SK-N-SH (cell line): ENCODE measurements around the gene ZNF639. TPM values are rescaled to one million over a fixed set of nuclear protein-coding genes. Genes with fewer than 3 reads are reported as not detected.

ENCODE experiments used
- CTCF ChIA-PET: fragments of 300-600, 350-600 bp; formaldehyde crosslinking; extraction: SDS; loops from one replicate; lab custom pipeline; 2021; lab: Yijun Ruan, JAX
- POLR2A ChIA-PET: fragments of 350-600 bp; sonication (Branson Sonifier 250); formaldehyde crosslinking; extraction: SDS; loops from one replicate; lab custom pipeline; 2020; ENCODE audit warnings: antibody characterized with exemption, inconsistent platforms; lab: Yijun Ruan, JAX
- DNase-seq: peaks from one replicate; pipeline ENCODE4 v3.0.0; 2012
- H2AFZ ChIP-seq: fragments of 200-600 bp; sonication (generic); 2 replicates; pipeline ENCODE4 v1.8.1; 2016; ENCODE audit warnings: antibody characterized with exemption, mild to moderate bottlenecking, low read depth
- H3F3A ChIP-seq: fragments of 200-600 bp; sonication (generic); replicated peaks from 2 replicates; pipeline ENCODE3; 2016; ENCODE audit warnings: antibody characterized with exemption, mild to moderate bottlenecking; ENCODE audit not compliant: insufficient read depth
- H3K27ac ChIP-seq, 2 experiments: fragments of 200-500 bp in 1 of 2; fragments of 200-600 bp in 1 of 2; sonication (Bioruptor generic) in 1 of 2; sonication (generic), shearing (Covaris generic) in 1 of 2; 2 replicates each; pipeline versions ENCODE4 v1.5.1 to v1.6.1; 2014 to 2016; ENCODE audit warnings: low read depth in 2 of 2, inconsistent platforms in 1 of 2, low read length in 1 of 2, mild to moderate bottlenecking in 1 of 2, mixed read lengths in 1 of 2
- H3K27me3 ChIP-seq: fragments of 200-600 bp; sonication (generic), shearing (Covaris generic); 2 replicates; pipeline ENCODE4 v1.6.1; 2016; ENCODE audit warnings: mixed run types; ENCODE audit not compliant: insufficient read depth
- H3K36me3 ChIP-seq, 2 experiments: fragments of 200-500 bp in 1 of 2; fragments of 200-600 bp in 1 of 2; sonication (Bioruptor generic) in 1 of 2; sonication (generic) in 1 of 2; replicated peaks in 1 of 2; 2 replicates each; pipeline versions ENCODE3 to v1.5.1; 2014 to 2016; ENCODE audit warnings: low read length in 1 of 2, mild to moderate bottlenecking in 1 of 2; ENCODE audit not compliant: insufficient read depth in 2 of 2, control insufficient read depth in 1 of 2
- H3K4me1 ChIP-seq, 2 experiments: fragments of 200-500 bp in 1 of 2; fragments of 200-600 bp in 1 of 2; sonication (Bioruptor generic) in 1 of 2; sonication (generic), shearing (Covaris generic) in 1 of 2; 2 replicates each; pipeline versions ENCODE4 v1.5.1 to v1.6.1; 2014 to 2016; ENCODE audit warnings: low read depth in 1 of 2, low read length in 1 of 2, mixed run types in 1 of 2; ENCODE audit not compliant: insufficient read depth in 2 of 2, control insufficient read depth in 1 of 2
- H3K4me2 ChIP-seq: fragments of 200-600 bp; sonication (generic), shearing (Covaris generic); 2 replicates; pipeline ENCODE4 v1.6.1; 2017; ENCODE audit warnings: mixed run types
- H3K4me3 ChIP-seq, 2 experiments: fragments of 200-500 bp in 1 of 2; fragments of 200-600 bp in 1 of 2; sonication (Bioruptor generic) in 1 of 2; sonication (generic), shearing (Covaris generic) in 1 of 2; 2 replicates each; pipeline versions ENCODE4 v1.5.1 to v1.8.1; 2014 to 2016; ENCODE audit warnings: low read depth in 2 of 2, inconsistent platforms in 1 of 2, low read length in 1 of 2, mild to moderate bottlenecking in 1 of 2, mixed read lengths in 1 of 2, moderate library complexity in 1 of 2
- H3K79me2 ChIP-seq: fragments of 200-600 bp; sonication (generic); 2 replicates; pipeline ENCODE4 v1.8.1; 2017; ENCODE audit warnings: mild to moderate bottlenecking; ENCODE audit not compliant: insufficient read depth
- H3K9ac ChIP-seq: fragments of 200-600 bp; sonication (generic); 2 replicates; pipeline ENCODE4 v1.6.1; 2017; ENCODE audit warnings: mixed run types
- H3K9me2 ChIP-seq: fragments of 200-600 bp; sonication (generic); 2 replicates; pipeline ENCODE4 v1.6.1; 2017; ENCODE audit warnings: mixed run types
- H3K9me3 ChIP-seq: fragments of 200-600 bp; sonication (generic); 2 replicates; pipeline ENCODE4 v1.6.1; 2017; ENCODE audit warnings: mixed run types, mild to moderate bottlenecking, moderate library complexity
- H4K20me1 ChIP-seq: fragments of 200-600 bp; sonication (generic); 2 replicates; pipeline ENCODE4 v1.6.1; 2017; ENCODE audit warnings: mild to moderate bottlenecking, mixed run types; ENCODE audit not compliant: insufficient read depth
- CHD2 ChIP-seq: fragments of 150-350 bp; IDR thresholded peaks from 2 replicates; pipeline ENCODE4 v1.6.1; 2018; ENCODE audit warnings: low read length; ENCODE audit not compliant: partially characterized antibody
- ELF1 ChIP-seq: IDR thresholded peaks from 2 replicates; pipeline ENCODE4 v1.4.0; 2012
- EP300 ChIP-seq, 2 experiments: IDR thresholded peaks; 2 replicates each; pipeline versions ENCODE4 v1.4.0 to v1.6.1; 2012; ENCODE audit warnings: borderline replicate concordance in 1 of 2, low read depth in 1 of 2, low read length in 1 of 2
- EZH2phosphoT487 ChIP-seq: fragments of 200-600 bp; sonication (generic); IDR thresholded peaks from 2 replicates; pipeline ENCODE4 v1.6.1; 2017; ENCODE audit warnings: low read depth, mixed run types, mild to moderate bottlenecking, antibody characterized with exemption, moderate library complexity, borderline replicate concordance
- FOSL2 ChIP-seq: IDR thresholded peaks from 2 replicates; pipeline ENCODE4 v1.4.0; 2012; ENCODE audit warnings: low read depth, mild to moderate bottlenecking, moderate library complexity, borderline replicate concordance
- FOXJ3 ChIP-seq: sonication (generic); formaldehyde crosslinking; IDR thresholded peaks from 2 replicates; pipeline ENCODE4 v1.5.1; 2020; ENCODE audit warnings: mild to moderate bottlenecking, missing genetic modification reagents
- GABPA ChIP-seq: IDR thresholded peaks from 2 replicates; pipeline ENCODE4 v1.4.0; 2012; ENCODE audit warnings: low read depth, mild to moderate bottlenecking
- MEF2A ChIP-seq: IDR thresholded peaks from 2 replicates; pipeline ENCODE4 v1.4.0; 2012; ENCODE audit warnings: low read depth, borderline replicate concordance
- NFIC ChIP-seq: IDR thresholded peaks from 2 replicates; pipeline ENCODE4 v1.4.0; 2012; ENCODE audit warnings: borderline replicate concordance
- POLR2AphosphoS5 ChIP-seq: IDR thresholded peaks from 2 replicates; pipeline ENCODE4 v1.6.1; 2012; ENCODE audit warnings: low read depth, low read length
- RAD21 ChIP-seq: IDR thresholded peaks from 2 replicates; pipeline ENCODE4 v1.6.1; 2012; ENCODE audit warnings: mild to moderate bottlenecking, low read length
- RFX5 ChIP-seq: IDR thresholded peaks from 2 replicates; pipeline ENCODE4 v1.6.1; 2012; ENCODE audit warnings: mild to moderate bottlenecking, improper control_type of control experiment, low read length
- RXRA ChIP-seq: IDR thresholded peaks from 2 replicates; pipeline ENCODE4 v1.4.0; 2012; ENCODE audit warnings: low read depth, mild to moderate bottlenecking, borderline replicate concordance
- SMC3 ChIP-seq: IDR thresholded peaks from 2 replicates; pipeline ENCODE4 v1.6.1; 2012; ENCODE audit warnings: low read depth, low read length, improper control_type of control experiment
- TAF1 ChIP-seq: IDR thresholded peaks from 2 replicates; pipeline ENCODE4 v1.6.1; 2012; ENCODE audit warnings: low read depth, mild to moderate bottlenecking, low read length, moderate library complexity, borderline replicate concordance
- TEAD4 ChIP-seq: IDR thresholded peaks from 2 replicates; pipeline ENCODE4 v1.4.0; 2012; ENCODE audit warnings: mild to moderate bottlenecking, borderline replicate concordance; ENCODE audit not compliant: insufficient read depth
- YY1 ChIP-seq: IDR thresholded peaks from 2 replicates; pipeline ENCODE4 v1.4.0; 2012; ENCODE audit warnings: low read depth, mild to moderate bottlenecking
- WGBS: methylation state at CpG from one replicate; pipeline ENCODE4 v1.1.6; 2017; ENCODE audit warnings: low lambda C conversion rate; 5-methylcytosine and 5-hydroxymethylcytosine counted together
- polyA plus RNA-seq, 3 experiments: library from polyadenylated mRNA; depleted of rRNA; stranded (reverse); fragments of >200 nt; gene quantifications; 2 replicates each; pipeline ENCODE4 v1.2.3, GENCODE V29; 2012
- TF ChIP-seq, protein P1 (sequence below): IDR thresholded peaks from 2 replicates; pipeline ENCODE4 v1.4.0; 2012; ENCODE audit warnings: low read depth, borderline replicate concordance
- TF ChIP-seq, protein P2 (sequence below): IDR thresholded peaks from 2 replicates; pipeline ENCODE4 v1.4.0; 2012; ENCODE audit warnings: low read depth, borderline replicate concordance
- TF ChIP-seq, protein P3 (sequence below): IDR thresholded peaks from 2 replicates; pipeline ENCODE4 v1.6.1; 2012; ENCODE audit warnings: mild to moderate bottlenecking, low read depth, low read length, moderate library complexity

Gene ZNF639
- polyA plus RNA-seq, 1 of the 3 experiments (the other 2 are of a cell fraction), result 9.6 TPM

DNA sequence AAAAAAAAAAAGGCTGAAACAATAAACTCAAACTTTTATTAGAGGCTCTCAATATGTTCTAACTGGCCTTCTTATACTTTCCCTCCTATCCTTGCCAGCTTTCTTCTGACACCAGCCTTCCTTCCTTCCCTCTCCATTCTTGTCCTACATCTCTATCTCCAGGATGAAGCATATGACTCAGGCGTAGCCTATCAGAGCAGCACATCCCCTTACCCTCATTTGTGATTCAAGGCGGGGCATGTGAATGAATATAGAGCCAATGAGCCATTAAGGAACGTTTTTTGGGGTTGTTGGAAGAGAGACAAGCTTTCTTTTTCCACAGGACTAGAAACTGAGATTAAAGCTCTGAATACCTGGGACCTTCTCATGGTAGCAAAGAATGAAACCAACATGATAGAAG is 46.8 kb upstream of the ZNF639 start:
- Histone ChIP-seq H3K4me1 (no peaks in the 10 kb centered on the region), H3K9me2 (no peaks in the 10 kb centered on the region), H3K4me2 (no peak overlapping the region), H3K27me3 (no peaks in the 10 kb centered on the region), H3K9ac (no peak overlapping the region), H3F3A (no peaks in the 10 kb centered on the region), H2AFZ (no peak overlapping the region), H3K9me3 (no peaks in the 10 kb centered on the region), H3K36me3 (no peaks in the 10 kb centered on the region), H4K20me1 (no peaks in the 10 kb centered on the region), H3K4me3 (no peak overlapping the region), H3K79me2 (no peaks in the 10 kb centered on the region), H3K27ac (no peak overlapping the region)
- ChIA-PET POLR2A (no interaction called here), CTCF (interaction anchor here (1.2 kb wide), 1 partner anchor 39 kb away, joined by 3 read pairs; no protein-coding TSS in a partner anchor)
- no peak for DNase-seq
- no peak for TF ChIP-seq YY1
- 63% methylated on average over 3 of the region's 3 CpGs for WGBS

DNA sequence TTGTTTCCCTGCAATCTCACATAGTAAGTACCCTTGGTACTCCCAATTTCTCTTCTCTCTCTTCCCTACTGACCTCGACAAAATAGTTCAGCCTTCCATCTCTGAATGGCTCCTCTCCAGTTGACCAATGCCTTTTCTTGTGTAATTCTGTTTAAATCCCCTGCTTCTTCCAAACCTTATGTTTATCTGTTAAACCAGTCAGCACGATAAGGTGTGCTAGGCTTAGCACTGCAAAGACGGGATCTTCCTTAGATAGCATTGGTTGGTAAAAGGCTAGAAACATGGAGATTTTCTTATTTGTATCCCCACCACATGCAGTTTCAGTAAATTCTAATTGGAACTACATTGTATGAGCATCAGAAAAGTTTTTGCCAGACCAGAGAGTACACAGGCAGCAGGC is 46.1 kb upstream of the ZNF639 start:
- CTCF ChIA-PET, result no interaction called here
- H3K27me3 ChIP-seq, result no peaks in the 10 kb centered on the region
- H2AFZ ChIP-seq, result no peak overlapping the region
- no peak overlapping the region for H3K4me2 ChIP-seq
- no peaks in the 10 kb centered on the region for H4K20me1 ChIP-seq
- POLR2A ChIA-PET, result no interaction called here
- H3K4me1 ChIP-seq, result no peaks in the 10 kb centered on the region
- no peaks in the 10 kb centered on the region for H3K9me2 ChIP-seq
- no peak overlapping the region for H3K4me3 ChIP-seq
- H3K9ac ChIP-seq, result no peak overlapping the region
- H3K36me3 ChIP-seq, result no peaks in the 10 kb centered on the region
- no peak for DNase-seq
- H3F3A ChIP-seq, result no peaks in the 10 kb centered on the region
- H3K9me3 ChIP-seq, result no peaks in the 10 kb centered on the region
- WGBS, result 85% methylated on average over 3 of the region's 3 CpGs
- TF ChIP-seq POLR2AphosphoS5 (no peak), ELF1 (no peak), GABPA (no peak), TAF1 (no peak), CHD2 (no peak), EP300 (IDR thresholded peaks at IDR 0.05; ENCODE audit: borderline replicate concordance in 1 of 2, low read depth in 1 of 2, low read length in 1 of 2) (no peak), RAD21 (no peak), SMC3 (no peak), FOSL2 (no peak), RXRA (no peak), FOXJ3 (CRISPR knock-in tag) (no peak), RFX5 (no peak), EZH2phosphoT487 (no peak), MEF2A (no peak), NFIC (no peak), TEAD4 (no peak)
- TF ChIP-seq, protein P1, sequence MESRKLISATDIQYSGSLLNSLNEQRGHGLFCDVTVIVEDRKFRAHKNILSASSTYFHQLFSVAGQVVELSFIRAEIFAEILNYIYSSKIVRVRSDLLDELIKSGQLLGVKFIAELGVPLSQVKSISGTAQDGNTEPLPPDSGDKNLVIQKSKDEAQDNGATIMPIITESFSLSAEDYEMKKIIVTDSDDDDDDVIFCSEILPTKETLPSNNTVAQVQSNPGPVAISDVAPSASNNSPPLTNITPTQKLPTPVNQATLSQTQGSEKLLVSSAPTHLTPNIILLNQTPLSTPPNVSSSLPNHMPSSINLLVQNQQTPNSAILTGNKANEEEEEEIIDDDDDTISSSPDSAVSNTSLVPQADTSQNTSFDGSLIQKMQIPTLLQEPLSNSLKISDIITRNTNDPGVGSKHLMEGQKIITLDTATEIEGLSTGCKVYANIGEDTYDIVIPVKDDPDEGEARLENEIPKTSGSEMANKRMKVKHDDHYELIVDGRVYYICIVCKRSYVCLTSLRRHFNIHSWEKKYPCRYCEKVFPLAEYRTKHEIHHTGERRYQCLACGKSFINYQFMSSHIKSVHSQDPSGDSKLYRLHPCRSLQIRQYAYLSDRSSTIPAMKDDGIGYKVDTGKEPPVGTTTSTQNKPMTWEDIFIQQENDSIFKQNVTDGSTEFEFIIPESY, result no peak
- TF ChIP-seq, protein P2, sequence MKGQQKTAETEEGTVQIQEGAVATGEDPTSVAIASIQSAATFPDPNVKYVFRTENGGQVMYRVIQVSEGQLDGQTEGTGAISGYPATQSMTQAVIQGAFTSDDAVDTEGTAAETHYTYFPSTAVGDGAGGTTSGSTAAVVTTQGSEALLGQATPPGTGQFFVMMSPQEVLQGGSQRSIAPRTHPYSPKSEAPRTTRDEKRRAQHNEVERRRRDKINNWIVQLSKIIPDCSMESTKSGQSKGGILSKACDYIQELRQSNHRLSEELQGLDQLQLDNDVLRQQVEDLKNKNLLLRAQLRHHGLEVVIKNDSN, result no peak
- TF ChIP-seq, protein P3, sequence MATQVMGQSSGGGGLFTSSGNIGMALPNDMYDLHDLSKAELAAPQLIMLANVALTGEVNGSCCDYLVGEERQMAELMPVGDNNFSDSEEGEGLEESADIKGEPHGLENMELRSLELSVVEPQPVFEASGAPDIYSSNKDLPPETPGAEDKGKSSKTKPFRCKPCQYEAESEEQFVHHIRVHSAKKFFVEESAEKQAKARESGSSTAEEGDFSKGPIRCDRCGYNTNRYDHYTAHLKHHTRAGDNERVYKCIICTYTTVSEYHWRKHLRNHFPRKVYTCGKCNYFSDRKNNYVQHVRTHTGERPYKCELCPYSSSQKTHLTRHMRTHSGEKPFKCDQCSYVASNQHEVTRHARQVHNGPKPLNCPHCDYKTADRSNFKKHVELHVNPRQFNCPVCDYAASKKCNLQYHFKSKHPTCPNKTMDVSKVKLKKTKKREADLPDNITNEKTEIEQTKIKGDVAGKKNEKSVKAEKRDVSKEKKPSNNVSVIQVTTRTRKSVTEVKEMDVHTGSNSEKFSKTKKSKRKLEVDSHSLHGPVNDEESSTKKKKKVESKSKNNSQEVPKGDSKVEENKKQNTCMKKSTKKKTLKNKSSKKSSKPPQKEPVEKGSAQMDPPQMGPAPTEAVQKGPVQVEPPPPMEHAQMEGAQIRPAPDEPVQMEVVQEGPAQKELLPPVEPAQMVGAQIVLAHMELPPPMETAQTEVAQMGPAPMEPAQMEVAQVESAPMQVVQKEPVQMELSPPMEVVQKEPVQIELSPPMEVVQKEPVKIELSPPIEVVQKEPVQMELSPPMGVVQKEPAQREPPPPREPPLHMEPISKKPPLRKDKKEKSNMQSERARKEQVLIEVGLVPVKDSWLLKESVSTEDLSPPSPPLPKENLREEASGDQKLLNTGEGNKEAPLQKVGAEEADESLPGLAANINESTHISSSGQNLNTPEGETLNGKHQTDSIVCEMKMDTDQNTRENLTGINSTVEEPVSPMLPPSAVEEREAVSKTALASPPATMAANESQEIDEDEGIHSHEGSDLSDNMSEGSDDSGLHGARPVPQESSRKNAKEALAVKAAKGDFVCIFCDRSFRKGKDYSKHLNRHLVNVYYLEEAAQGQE, result no peak
- H3K79me2 ChIP-seq, result no peaks in the 10 kb centered on the region
- H3K27ac ChIP-seq, result no peak overlapping the region
